HG02885 (cell line): ENCODE data around the gene CD200.

Experiments used
- ATAC-seq: cut with Tn5 transposase; IDR thresholded peaks from one replicate; pipeline ENCODE4 v1.9.1; 2021; ENCODE audit warnings: mild to moderate bottlenecking; ENCODE audit not compliant: unreplicated experiment, poor library complexity

The CD200 gene

DNA sequence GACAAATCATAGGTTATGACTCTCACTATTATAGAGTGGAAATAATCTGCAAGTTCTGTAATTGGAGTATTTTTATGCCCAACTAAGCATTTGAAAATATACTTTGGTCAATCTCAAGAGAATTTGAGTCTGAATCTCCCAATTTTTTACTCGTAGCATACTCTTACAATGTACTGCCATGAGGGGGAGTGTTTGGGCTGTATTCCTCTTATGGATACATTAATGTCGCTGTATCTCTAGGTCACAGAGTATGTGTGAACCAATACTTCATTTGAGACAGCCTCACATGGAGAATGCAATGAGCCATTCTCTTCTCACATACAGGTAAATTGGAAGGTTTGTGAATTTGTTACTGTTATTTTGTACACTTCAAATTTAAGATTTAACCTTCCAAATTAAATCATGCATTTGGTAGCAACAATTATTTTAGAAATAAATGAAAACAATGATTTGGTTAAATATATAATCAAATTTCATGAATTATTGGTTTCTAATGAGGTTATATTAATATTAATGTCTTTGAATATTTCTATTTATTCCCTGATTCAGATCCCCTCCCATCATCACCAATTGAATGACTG lies 5.5 kb upstream of the CD200 start:
- peak; percentile 98 for ATAC-seq

DNA sequence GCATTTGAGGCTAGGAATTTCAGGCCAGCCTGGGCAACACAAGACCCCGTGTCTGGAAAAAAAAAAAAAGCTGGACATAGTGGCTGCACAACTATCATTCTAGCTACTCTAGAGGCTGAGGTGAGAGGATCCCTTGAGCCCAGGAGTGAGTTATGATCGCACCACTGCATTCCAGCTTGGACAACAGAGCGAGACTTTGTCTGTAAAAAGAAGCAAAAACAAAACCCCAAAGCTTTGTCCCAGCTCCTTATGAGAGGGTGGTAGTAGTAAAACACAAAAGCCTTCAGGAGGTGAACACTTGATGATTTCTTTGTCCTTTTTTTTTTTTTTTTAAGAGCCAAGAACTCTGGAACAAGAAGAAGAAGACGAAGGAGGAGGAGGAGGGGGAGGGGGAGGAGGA lies 1.1 kb upstream of the CD200 start:
- no peak for ATAC-seq

DNA sequence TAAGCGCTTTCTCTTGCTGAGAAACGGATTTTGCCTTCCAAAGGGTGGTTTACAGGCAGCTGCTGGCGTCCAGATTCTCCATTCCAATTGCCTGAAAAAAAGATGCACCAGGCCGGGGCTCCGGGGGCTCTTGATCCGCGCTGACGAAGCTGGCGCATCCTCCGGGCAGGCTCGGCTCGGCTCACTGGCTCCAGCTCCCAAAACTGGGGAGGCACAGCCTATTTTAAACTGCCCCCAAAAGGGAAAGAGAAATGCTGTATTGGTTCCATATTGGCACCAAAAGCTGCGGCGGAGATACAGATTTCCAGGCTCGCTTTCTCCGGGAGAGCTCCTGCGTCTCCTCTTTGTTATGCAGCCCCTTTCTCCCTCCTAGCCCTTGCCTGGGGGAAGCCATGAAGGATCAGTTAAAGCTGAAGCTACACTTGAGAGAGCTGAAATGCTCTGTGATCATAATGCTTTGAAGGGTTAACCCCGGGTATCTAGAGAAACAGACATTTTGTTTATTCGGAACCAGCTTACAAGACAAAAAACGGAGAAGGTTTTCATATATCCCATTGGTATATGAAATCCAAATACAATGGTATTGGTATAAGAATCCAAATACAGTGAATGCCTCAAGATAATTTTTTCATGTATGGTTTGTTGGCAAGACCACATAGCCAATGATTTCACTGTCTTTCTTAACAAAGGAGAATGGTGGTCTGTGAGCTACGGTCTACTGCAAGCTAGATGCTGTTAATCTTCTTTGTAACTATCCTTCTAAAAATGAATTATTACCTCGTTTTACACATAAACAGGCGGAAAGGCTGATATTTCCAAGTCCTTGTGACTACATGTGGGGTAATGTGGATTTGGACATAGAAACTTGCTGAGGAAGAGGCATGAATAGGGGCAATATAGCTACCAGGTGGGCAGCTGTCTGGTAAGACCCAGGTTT lies 693 bp downstream of the CD200 start:
- ATAC-seq = peak; percentile 36

DNA sequence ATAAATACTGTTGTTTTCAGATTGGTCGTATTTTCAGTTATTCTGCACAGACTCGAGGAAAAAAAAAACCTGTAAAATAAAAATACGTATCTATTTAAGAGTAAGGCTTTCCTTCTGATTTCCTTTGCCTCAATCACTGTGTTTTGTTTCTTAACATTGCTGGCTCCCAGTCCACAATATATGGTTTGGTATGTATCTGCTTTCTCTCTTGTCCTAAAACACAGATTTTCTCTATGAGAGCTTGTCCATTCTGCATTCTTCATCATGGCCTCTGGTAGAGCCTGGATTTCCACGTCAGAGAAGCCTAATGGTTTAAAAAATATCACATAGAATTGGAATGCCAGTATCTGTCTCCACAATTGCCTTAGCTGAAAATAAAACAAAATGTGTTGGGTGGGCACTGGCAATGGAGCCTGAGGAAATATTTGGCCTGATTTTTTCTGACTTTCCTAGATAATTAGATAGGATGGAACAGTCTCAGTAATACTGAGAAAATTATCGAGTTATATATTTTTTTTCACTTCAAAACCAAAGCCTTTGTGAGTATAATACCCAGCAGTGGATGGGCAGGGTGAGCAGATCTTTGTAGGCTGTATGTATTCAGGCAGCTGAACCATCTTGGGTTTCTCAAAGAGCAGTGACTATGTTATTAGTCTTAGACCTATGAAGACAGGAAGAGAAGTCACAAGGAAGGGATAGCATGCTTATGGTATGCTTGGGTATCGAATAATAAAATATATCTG lies 1.9 kb downstream of the CD200 start:
- no peak for ATAC-seq

DNA sequence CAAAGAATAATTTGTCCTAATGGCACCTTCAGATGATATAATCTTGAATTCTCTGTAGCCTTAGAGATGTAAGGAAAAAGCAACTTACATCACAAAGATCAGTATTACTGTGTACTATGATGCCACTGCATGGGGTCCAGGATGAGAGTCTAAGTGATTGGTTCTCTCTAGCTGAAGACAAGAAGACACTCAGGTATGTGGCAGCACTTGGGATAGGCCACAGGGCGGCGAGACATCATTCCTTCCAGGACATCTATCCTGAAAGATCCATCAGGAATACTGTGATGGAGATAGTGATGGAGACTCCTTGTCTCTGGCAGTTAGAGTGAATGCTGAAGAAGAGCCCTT lies 2.5 kb downstream of the CD200 start:
- ATAC-seq = no peak

DNA sequence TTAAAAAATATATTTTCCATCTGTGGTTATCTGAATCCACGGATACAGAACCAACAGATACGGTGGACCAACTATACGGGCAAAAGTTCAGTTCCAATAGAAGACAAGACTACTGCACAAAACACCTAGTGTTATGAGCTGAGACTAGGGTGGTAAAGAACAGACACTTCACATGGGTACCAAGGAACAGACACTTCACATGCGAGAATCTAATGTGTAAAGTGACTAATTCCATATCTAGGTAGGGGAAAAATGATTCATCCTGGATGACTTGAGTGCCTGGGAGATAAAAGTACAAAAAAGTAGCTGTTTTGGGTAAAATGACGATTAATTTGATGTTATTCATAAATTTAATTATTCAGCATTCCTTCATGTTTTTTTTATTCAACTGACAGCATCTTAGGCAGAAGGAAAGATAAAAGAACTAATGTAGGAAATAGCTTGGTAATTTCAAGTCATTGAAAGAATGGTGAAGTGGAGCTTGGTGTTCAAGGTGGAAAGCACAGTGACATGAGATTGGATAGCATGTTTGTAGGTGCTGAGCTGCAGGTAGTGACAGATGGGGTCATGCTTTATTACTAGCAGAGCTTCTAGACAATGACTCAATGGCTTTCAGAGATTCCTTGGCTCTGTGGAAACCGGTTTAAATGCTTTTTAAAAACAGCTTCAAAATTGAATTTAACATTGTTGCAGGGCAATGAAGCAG lies 5.2 kb downstream of the CD200 start:
- ATAC-seq = no peak

DNA sequence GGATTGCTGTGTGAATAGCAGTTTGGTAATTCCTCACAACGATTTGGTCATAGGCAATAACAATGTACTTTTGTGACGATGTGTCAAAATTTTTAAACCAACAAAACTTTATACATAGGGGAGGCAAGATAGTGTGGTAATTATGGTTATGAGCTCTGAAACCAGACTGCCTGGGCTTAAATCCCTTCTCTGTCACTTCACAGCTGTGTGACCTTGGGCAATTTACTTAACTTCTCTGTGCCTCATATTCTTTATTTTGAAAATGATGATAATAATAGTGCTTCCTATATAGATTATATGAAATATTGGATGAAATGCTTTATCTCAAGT lies 5.7 kb downstream of the CD200 start:
- no peak for ATAC-seq

DNA sequence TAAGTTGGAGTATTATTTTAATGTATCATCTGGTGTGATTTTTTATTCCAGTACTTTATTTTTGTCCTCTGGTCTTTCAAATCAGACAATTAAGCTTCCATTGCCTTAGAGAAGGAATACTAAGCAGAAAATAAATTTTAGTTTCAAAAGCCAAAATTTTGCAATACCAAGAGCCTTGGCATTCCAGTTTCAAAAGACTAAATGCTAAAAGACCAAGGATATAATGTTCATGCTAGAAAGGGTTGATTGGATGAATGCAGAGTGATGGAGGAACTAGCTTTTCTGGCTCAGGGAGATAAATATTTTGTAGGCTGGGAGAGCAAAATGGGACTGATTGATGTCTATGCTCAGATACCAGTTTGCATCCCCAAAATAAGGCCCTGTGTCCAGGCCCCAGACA lies 6.2 kb downstream of the CD200 start:
- ATAC-seq = no peak

DNA sequence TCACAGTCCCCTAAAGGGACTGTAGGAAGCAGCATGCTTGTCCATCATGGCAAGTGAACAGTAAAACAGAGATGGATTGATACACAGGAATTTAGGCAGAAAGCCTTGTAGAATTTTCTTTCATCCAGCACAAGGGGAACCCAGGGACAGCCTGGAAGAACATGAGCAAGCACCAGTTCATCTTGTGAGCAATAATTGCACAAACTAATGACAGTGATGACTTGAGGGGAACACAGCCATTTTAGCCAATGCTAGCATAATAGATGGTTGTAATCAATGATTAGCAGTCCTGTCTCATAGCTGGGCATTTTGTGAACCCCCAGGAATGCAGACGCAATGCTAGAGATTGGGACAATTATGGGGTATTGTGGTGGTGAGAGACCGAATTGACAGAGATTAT lies 6.7 kb downstream of the CD200 start:
- no peak for ATAC-seq

DNA sequence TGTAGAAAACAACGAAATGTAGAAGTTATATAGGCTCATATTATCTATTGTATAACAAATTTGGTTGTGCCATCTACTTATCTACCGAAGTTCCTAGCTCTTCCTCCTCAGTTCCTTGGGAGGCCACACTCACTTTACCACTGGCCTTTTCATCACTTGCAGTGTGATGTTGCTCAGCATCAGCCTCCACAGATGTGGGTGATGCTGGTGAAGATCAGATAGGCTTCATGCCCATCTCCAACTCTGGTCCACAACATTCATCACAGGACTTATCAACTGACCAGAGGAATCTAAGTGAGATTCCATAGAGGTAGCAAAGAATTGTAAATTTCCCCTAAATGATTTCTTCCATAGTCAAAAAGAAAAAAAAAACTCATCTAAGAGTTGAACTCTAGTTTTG lies 8.4 kb downstream of the CD200 start:
- no peak for ATAC-seq

DNA sequence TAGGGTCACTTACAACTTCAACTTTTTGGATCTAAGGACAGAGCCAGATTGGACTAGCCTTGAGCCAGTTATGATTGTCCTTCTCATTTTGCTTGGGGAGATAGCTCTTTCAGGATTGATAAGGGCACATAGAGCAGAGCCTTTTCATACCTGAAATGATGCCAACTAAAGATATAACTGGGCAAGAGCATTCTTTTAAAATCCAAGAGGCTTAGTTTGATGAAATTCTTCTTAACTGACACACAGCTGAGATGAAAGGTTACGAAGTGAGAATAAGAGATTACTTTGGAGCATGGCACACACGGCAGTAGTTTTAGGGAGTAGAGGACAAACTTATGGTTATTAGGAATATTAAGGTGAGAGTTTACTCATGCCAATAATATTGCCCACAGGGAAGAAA lies 12.7 kb downstream of the CD200 start:
- ATAC-seq = no peak

DNA sequence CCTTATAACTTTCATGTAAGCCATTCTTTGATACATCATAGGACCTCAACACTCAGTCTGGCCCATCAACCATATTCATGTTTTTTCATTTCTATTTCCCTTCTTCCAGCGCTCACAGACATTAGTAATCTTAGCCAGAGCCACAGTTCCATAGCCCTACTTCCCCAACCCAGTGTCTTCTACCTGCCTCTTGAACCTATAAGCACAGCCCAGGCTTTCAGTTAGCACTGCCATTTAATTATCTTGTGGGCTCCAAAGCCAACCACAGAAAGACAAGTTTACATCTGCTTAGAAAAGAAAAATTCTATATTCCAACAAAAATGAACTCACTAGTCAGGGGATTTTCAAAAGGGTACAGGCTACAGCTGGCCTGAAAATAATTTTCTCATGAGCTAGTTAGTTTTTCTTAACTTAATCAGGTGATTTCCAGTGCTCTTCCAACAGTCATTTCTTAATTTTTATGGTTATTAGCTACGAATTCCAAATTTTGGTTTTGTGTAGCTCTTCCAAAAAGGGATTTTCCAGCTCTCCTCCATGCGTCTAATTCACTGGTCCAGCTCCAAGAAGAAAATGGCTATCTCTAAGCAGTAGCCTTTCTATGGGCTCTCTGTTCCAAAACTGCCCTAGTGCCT lies 13.7 kb downstream of the CD200 start:
- ATAC-seq = no peak

DNA sequence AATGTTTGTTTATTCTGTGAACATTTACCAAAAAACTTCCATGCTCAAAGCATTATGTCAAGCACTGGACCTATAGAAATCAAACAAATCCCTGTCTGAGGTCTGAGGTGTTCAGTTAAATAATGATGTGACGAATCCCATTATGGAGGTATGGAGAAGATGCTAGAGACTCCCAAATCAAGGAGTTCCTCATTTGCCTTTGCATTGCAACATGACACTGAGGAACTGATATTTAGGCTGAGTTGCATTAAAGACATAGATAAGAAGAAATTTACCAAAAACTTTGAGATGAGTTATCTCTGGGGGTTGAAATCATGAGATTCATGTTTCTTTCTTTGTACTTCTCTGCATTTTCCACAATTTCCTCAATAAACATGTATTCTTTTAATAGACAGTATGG lies 16.0 kb downstream of the CD200 start:
- ATAC-seq = no peak

DNA sequence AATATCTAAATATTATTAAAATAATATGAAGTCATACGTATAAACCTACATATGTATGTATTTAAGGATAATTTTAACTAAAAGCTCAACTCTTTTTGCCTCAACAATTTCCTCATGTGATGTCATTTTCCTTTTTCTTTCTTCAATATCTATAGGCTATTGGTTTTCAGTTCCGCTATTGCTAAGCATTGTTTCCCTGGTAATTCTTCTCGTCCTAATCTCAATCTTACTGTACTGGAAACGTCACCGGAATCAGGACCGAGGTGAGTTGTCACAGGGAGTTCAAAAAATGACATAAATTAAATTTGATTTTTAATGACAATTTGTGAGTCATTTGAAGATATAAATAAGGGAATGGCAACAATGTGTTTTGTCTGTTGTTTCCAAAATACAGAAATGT lies 16.6 kb downstream of the CD200 start:
- no peak for ATAC-seq

DNA sequence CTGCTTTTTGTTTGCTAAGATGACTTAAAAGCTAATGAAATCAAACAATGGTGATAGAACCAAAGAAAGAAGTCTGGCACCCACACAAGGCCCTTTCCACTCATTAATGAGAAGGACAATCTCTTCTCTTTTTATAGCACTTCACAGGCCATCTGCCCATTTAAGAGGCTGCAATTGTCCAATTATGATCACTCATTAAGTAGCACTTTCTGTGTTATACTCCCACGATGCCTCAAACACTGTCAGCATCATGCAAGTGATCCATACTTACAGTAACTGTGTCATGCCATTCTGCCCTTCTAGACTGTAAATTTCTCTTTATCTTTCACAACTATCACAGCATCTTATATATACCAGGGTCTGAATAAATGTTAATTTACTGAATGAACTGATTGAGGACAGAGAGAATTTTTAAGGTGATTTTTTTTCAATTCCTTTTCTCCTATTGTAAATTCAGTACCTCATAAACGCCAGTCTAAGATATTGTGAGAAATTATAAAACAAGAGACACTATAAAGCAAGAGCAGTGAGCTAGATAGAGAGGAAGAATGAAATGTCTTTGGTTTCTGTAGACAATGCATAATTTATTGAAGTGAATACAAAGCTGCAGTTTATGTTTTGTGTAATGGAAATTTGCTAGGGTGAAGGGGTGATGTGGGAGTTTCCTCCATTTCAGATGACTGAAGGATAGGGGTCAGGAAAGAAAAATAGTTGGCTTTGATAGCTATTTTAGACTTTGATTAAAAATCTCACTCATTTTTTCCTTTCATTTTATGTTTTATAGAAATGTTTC lies 17.3 kb downstream of the CD200 start:
- no peak for ATAC-seq

DNA sequence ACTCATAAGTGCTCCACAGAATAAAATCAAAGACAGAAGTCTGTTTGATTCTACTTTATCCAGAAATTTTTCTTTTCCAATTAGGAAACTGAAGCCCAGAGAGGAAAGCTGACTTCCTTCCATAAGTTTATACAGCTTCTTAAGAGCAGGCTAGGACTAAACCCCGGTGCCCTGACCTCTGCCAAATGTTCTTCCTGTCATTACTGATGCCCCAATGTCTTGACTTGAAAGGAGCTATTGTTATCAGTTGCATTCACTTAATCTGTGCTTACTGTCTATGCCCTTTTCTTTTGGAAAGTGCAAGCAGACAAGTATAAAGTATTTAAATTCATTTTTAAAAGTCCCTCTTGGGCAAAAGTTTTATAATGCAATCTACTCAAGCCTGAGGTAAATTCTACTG lies 18.1 kb downstream of the CD200 start:
- ATAC-seq = no peak

DNA sequence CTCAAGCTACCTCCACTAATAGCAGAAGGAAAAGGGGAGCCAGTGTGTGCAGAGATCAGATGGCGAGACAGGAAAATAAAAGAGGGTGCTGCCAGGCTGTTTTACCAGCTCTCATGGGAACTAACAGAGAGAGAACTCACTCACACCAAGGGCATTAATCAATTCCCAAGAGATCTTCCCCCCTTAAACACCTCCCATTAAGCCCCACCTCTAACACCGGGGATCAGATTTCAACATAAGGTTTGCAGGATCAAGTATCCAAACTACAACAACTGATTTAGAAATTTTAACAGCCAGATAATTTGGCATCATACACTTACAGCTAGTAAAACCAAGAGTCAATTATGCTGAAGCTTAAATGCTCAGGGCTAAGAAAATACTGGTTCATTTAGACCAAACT lies 18.9 kb downstream of the CD200 start:
- no peak for ATAC-seq

DNA sequence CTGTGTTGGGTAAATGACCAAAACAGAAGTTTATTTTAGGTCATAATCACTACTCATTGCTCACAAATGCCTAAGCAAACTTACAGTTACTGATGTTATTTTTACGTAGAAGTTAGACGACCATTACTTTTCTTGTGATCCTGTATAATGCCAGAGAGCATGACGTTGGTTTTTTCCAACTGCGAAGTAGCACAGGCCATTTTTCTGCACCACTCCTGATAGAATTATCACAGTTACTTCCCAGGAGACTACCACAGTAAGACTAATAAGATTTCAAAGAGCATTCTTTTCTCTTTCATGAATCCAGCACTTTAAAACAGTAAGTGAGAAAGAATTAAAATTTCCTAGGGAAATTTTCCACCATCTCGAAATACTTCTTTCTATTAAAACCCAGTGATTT lies 19.8 kb downstream of the CD200 start:
- no peak for ATAC-seq

DNA sequence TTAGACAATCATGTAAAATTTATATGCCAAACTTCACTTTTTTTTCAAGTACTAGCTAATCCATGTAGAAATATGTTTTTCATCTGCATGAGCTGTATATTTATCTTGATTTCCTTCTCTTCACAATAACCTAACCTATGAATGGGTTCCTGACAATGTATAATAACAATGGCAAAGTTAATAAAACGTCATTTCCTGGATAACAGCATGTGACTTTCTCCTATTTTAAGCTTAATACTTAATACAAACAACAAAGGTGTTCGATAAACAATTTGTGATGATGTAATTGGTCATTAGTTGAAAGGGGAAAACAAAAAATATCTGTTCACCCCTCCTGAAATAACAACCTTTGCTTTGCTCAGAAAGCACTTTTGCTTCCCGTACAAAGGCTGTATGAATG lies 20.4 kb downstream of the CD200 start:
- no peak for ATAC-seq
